ENCODE data around the gene APRT.

Gene APRT

GRCh38 chr16:88855736-88856121 is 44.0 kb upstream of the APRT start:
- Histone ChIP-seq H3K27me3 (ENCODE audit: low read depth, low read length) (no peaks in the 10 kb centered on the region), H3K4me3 (ENCODE audit: low read length) (peak overlapping the region; percentile 73), H3K36me3 (replicated peaks; ENCODE audit: low read depth, low read length) (peaks cover 14% of the 10 kb centered on the region), H3K9me3 (ENCODE audit: insufficient read depth, low read length) (no peaks in the 10 kb centered on the region), H3K27ac (ENCODE audit: low read length) (no peak overlapping the region), H3K4me1 (ENCODE audit: low read length) (peaks cover 23% of the 10 kb centered on the region), H3K9ac (ENCODE audit: low read length) (peak overlapping the region; percentile 38; the same call in 1 of the 2 replicates), H4K20me1 (ENCODE audit: insufficient read depth, low read length) (peaks cover 9% of the 10 kb centered on the region; the same call in 1 of the 2 replicates), H3K4me2 (ENCODE audit: low read length) (peak overlapping the region; percentile 86), H2AFZ (ENCODE audit: low read depth, low read length) (no peak overlapping the region), H3K79me2 (ENCODE audit: low read length) (peaks cover 18% of the 10 kb centered on the region)
- no peak for TF ChIP-seq CTCF (IDR thresholded peaks at IDR 0.05; ENCODE audit: low read depth, low read length)

GRCh38 chr16:88855176-88855575 is 43.4 kb upstream of the APRT start:
- Histone ChIP-seq H3K4me3 (ENCODE audit: low read length) (no peak overlapping the region), H3K9ac (ENCODE audit: low read length) (no peak overlapping the region), H3K9me3 (ENCODE audit: insufficient read depth, low read length) (no peaks in the 10 kb centered on the region), H3K27ac (ENCODE audit: low read length) (no peak overlapping the region), H3K27me3 (ENCODE audit: low read depth, low read length) (no peaks in the 10 kb centered on the region), H3K4me1 (ENCODE audit: low read length) (peaks cover 23% of the 10 kb centered on the region), H3K4me2 (ENCODE audit: low read length) (0 out of 2 replicates have a peak overlapping the region, but pooled peaks have one; percentile 7), H3K79me2 (ENCODE audit: low read length) (peaks cover 18% of the 10 kb centered on the region), H3K36me3 (replicated peaks; ENCODE audit: low read depth, low read length) (peaks cover 10% of the 10 kb centered on the region), H4K20me1 (ENCODE audit: insufficient read depth, low read length) (peaks cover 9% of the 10 kb centered on the region; the same call in 1 of the 2 replicates), H2AFZ (ENCODE audit: low read depth, low read length) (no peak overlapping the region)
- no peak for TF ChIP-seq CTCF (IDR thresholded peaks at IDR 0.05; ENCODE audit: low read depth, low read length)
- TF ChIP-seq EZH2phosphoT487 (IDR thresholded peaks at IDR 0.05; ENCODE audit: low read depth): no peak

- Histone ChIP-seq H3K4me2 (ENCODE audit: low read length) (0 out of 2 replicates have a peak overlapping the region, but pooled peaks have one; percentile 7), H4K20me1 (ENCODE audit: insufficient read depth, low read length) (peaks cover 9% of the 10 kb centered on the region; the same call in 1 of the 2 replicates), H3K4me3 (ENCODE audit: low read length) (no peak overlapping the region), H3K9me3 (ENCODE audit: insufficient read depth, low read length) (no peaks in the 10 kb centered on the region), H3K79me2 (ENCODE audit: low read length) (peaks cover 18% of the 10 kb centered on the region), H3K9ac (ENCODE audit: low read length) (no peak overlapping the region), H3K27me3 (ENCODE audit: low read depth, low read length) (no peaks in the 10 kb centered on the region), H3K4me1 (ENCODE audit: low read length) (peaks cover 23% of the 10 kb centered on the region), H3K36me3 (replicated peaks; ENCODE audit: low read depth, low read length) (peaks cover 6% of the 10 kb centered on the region), H3K27ac (ENCODE audit: low read length) (no peak overlapping the region), H2AFZ (ENCODE audit: low read depth, low read length) (no peak overlapping the region)
- TF ChIP-seq EZH2phosphoT487 (IDR thresholded peaks at IDR 0.05; ENCODE audit: low read depth): no peak
- TF ChIP-seq CTCF (IDR thresholded peaks at IDR 0.05; ENCODE audit: low read depth, low read length): no peak
Observed at GRCh38 chr16:88854306-88855111, 42.8 kb upstream of the APRT start.

GRCh38 chr16:88853325-88853941 is 41.7 kb upstream of the APRT start:
- no peak overlapping the region for H3K4me3 ChIP-seq (ENCODE audit: low read length)
- H4K20me1 ChIP-seq (ENCODE audit: insufficient read depth, low read length): peaks cover 9% of the 10 kb centered on the region; the same call in 1 of the 2 replicates
- peaks cover 6% of the 10 kb centered on the region for H3K36me3 ChIP-seq (replicated peaks; ENCODE audit: low read depth, low read length)
- H3K27me3 ChIP-seq (ENCODE audit: low read depth, low read length): no peaks in the 10 kb centered on the region
- peaks cover 23% of the 10 kb centered on the region for H3K4me1 ChIP-seq (ENCODE audit: low read length)
- H3K4me2 ChIP-seq (ENCODE audit: low read length): no peak overlapping the region
- H3K9ac ChIP-seq (ENCODE audit: low read length): no peak overlapping the region
- H3K9me3 ChIP-seq (ENCODE audit: insufficient read depth, low read length): no peaks in the 10 kb centered on the region
- no peak overlapping the region for H2AFZ ChIP-seq (ENCODE audit: low read depth, low read length)
- TF ChIP-seq CTCF (IDR thresholded peaks at IDR 0.05; ENCODE audit: low read depth, low read length) (no peak), EZH2phosphoT487 (IDR thresholded peaks at IDR 0.05; ENCODE audit: low read depth) (no peak)
- no peak overlapping the region for H3K27ac ChIP-seq (ENCODE audit: low read length)
- peaks cover 18% of the 10 kb centered on the region for H3K79me2 ChIP-seq (ENCODE audit: low read length)

All from OCI-LY3 (cell line).